Mesendoderm (in vitro differentiated cells): ENCODE measurements around the gene CASKIN2.

Experiments
- DNase-seq: peaks from one replicate; pipeline ENCODE4 v3.0.0; 2013
- H2AK5ac ChIP-seq: 2 replicates; pipeline ENCODE4 v1.6.1; 2013; ENCODE audit warnings: low read length, inconsistent platforms
- H2BK120ac ChIP-seq: 2 replicates; pipeline ENCODE4 v1.6.1; 2013; ENCODE audit warnings: low read depth, mild to moderate bottlenecking, low read length, moderate library complexity, mixed read lengths
- H2BK15ac ChIP-seq: replicated peaks from 2 replicates; pipeline ENCODE4 v1.6.1; 2013; ENCODE audit warnings: low read depth, mild to moderate bottlenecking, moderate library complexity
- H2BK5ac ChIP-seq: 2 replicates; pipeline ENCODE4 v1.6.1; 2013; ENCODE audit warnings: low read length, inconsistent platforms
- H3K18ac ChIP-seq: 2 replicates; pipeline ENCODE4 v1.6.1; 2013; ENCODE audit warnings: mild to moderate bottlenecking, low read length, mixed read lengths
- H3K23ac ChIP-seq: one replicate; pipeline ENCODE4 v1.6.1; 2013; ENCODE audit warnings: low read length
- H3K27ac ChIP-seq: 2 replicates; pipeline ENCODE4 v1.5.1; 2013; ENCODE audit warnings: low read depth, mild to moderate bottlenecking, inconsistent platforms, low read length, moderate library complexity
- H3K27me3 ChIP-seq: 2 replicates; pipeline ENCODE4 v1.6.1; 2013; ENCODE audit warnings: low read length, control low read depth, mild to moderate bottlenecking, inconsistent platforms; ENCODE audit not compliant: insufficient read depth, poor library complexity
- H3K36me3 ChIP-seq: 2 replicates; pipeline ENCODE4 v1.6.1; 2013; ENCODE audit warnings: low read length, inconsistent platforms; ENCODE audit not compliant: control insufficient read depth, insufficient read depth
- H3K4ac ChIP-seq: one replicate; pipeline ENCODE4 v1.6.1; 2013; ENCODE audit warnings: low read depth, mild to moderate bottlenecking, low read length, moderate library complexity
- H3K4me1 ChIP-seq: 2 replicates; pipeline ENCODE4 v1.6.1; 2013; ENCODE audit warnings: low read depth, low read length, inconsistent platforms; ENCODE audit not compliant: control insufficient read depth
- H3K4me2 ChIP-seq: 2 replicates; pipeline ENCODE4 v1.6.1; 2013; ENCODE audit warnings: low read length
- H3K4me3 ChIP-seq: 2 replicates; pipeline ENCODE4 v1.5.1; 2013; ENCODE audit warnings: mild to moderate bottlenecking, low read length
- H3K56ac ChIP-seq: one replicate; pipeline ENCODE4 v1.6.1; 2013; ENCODE audit warnings: low read length
- H3K79me1 ChIP-seq: 2 replicates; pipeline ENCODE4 v1.6.1; 2013; ENCODE audit warnings: low read length, inconsistent platforms
- H3K79me2 ChIP-seq: 2 replicates; pipeline ENCODE4 v1.6.1; 2013; ENCODE audit warnings: mild to moderate bottlenecking, low read length; ENCODE audit not compliant: control insufficient read depth, insufficient read depth
- H3K9ac ChIP-seq: 2 replicates; pipeline ENCODE4 v1.6.1; 2013; ENCODE audit warnings: low read length, inconsistent platforms
- H4K5ac ChIP-seq: one replicate; pipeline ENCODE4 v1.6.1; 2013; ENCODE audit warnings: low read length
- H4K8ac ChIP-seq: one replicate; pipeline ENCODE4 v1.6.1; 2013; ENCODE audit warnings: low read depth, mild to moderate bottlenecking, control low read depth, low read length, moderate library complexity
- WGBS: extraction: QIAGEN DNeasy Blood & Tissue Kit; methylation state at CpG from one replicate; pipeline ENCODE4 v1.1.7; 2013; ENCODE audit warnings: low lambda C conversion rate, missing lambda C conversion rate; ENCODE audit not compliant: insufficient coverage; ENCODE audit errors: extremely low coverage; 5-methylcytosine and 5-hydroxymethylcytosine counted together

CASKIN2 gene

DNA sequence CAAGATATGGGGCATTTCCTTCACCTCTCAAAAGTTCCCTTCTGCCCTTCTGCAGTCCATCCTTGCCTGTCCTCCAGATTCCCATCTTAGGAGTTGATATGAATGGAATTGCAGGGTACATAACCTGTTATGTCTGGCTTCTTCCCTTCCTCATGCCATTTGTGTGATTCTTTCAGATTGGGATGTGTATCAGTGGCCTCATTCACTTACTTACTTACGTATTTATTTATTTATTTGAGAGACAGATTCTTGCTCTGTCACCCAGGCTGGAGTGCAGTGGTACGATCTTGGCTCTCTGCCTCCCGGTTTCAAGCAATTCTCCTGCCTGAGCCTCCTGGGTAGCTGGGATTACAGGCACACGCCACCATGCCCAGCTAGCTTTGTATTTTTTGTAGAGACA lies 65.1 kb downstream of the CASKIN2 start:
- H3K4ac ChIP-seq, result no peak overlapping the region
- no peak overlapping the region for H2AK5ac ChIP-seq
- H3K36me3 ChIP-seq, result no peaks in the 10 kb centered on the region
- no peak overlapping the region for H3K18ac ChIP-seq
- no peak overlapping the region for H2BK120ac ChIP-seq
- H3K79me2 ChIP-seq, result no peaks in the 10 kb centered on the region
- H3K4me1 ChIP-seq, result no peaks in the 10 kb centered on the region
- no peak for DNase-seq
- no peak overlapping the region for H3K27ac ChIP-seq
- H4K8ac ChIP-seq, result no peak overlapping the region
- no peak overlapping the region for H2BK5ac ChIP-seq
- H3K23ac ChIP-seq, result no peak overlapping the region
- no peaks in the 10 kb centered on the region for H3K79me1 ChIP-seq
- H4K5ac ChIP-seq, result no peak overlapping the region
- no peak overlapping the region for H3K56ac ChIP-seq
- WGBS, result no CpG with 5 or more reads among the region's 4 CpGs
- no peak overlapping the region for H2BK15ac ChIP-seq
- no peaks in the 10 kb centered on the region for H3K27me3 ChIP-seq
- no peak overlapping the region for H3K4me2 ChIP-seq
- H3K4me3 ChIP-seq, result no peak overlapping the region
- H3K9ac ChIP-seq, result no peak overlapping the region
